ENCODE measurements around the gene DNAH10.
"Not testable (repeated sequence)": the region's sequence is repeated elsewhere in the genome, so short reads cannot be mapped to it uniquely, and the experiment has no call there.

Gene DNAH10

GRCh38 chr12:123748661-123749060 is 13.4 kb upstream of the DNAH10 start:
- no peak for DNase-seq (ENCODE audit: low spot score)

- no peak for DNase-seq (ENCODE audit: low spot score)
Measured at GRCh38 chr12:123749355-123749754, 12.7 kb upstream of the DNAH10 start.

- no peak for DNase-seq (ENCODE audit: low spot score)
Measured at GRCh38 chr12:123750159-123750656, 11.9 kb upstream of the DNAH10 start.

GRCh38 chr12:123752046-123752445 is 10.1 kb upstream of the DNAH10 start:
- no peak for DNase-seq (ENCODE audit: low spot score)

- DNase-seq (ENCODE audit: low spot score): no peak
Measured at GRCh38 chr12:123754041-123754772, 7.9 kb upstream of the DNAH10 start.

GRCh38 chr12:123757561-123757960 is 4.5 kb upstream of the DNAH10 start:
- no peak for DNase-seq (ENCODE audit: low spot score)

GRCh38 chr12:123760267-123760938 is 1.7 kb upstream of the DNAH10 start:
- no peak for DNase-seq (ENCODE audit: low spot score)

GRCh38 chr12:123762715-123763052 is 583 bp downstream of the DNAH10 start:
- DNase-seq (ENCODE audit: low spot score): no peak

GRCh38 chr12:123763093-123763492 is 992 bp downstream of the DNAH10 start:
- DNase-seq (ENCODE audit: low spot score): no peak

- DNase-seq (ENCODE audit: low spot score): no peak
Measured at GRCh38 chr12:123764109-123764508, 2.0 kb downstream of the DNAH10 start.

GRCh38 chr12:123765504-123766035 is 3.5 kb downstream of the DNAH10 start:
- DNase-seq (ENCODE audit: low spot score): no peak

- no peak for DNase-seq (ENCODE audit: low spot score)
Measured at GRCh38 chr12:123767613-123768012, 5.5 kb downstream of the DNAH10 start.

GRCh38 chr12:123771261-123771660 is 9.2 kb downstream of the DNAH10 start:
- DNase-seq (ENCODE audit: low spot score): no peak

- no peak for DNase-seq (ENCODE audit: low spot score)
Measured at GRCh38 chr12:123772074-123772473, 10.0 kb downstream of the DNAH10 start.

GRCh38 chr12:123773375-123773774 is 11.3 kb downstream of the DNAH10 start:
- DNase-seq (ENCODE audit: low spot score): no peak

GRCh38 chr12:123779551-123779950 is 17.4 kb downstream of the DNAH10 start:
- no peak for DNase-seq (ENCODE audit: low spot score)

- DNase-seq (ENCODE audit: low spot score): no peak
Measured at GRCh38 chr12:123782997-123783792, 21.1 kb downstream of the DNAH10 start.

GRCh38 chr12:123787466-123787865 is 25.4 kb downstream of the DNAH10 start:
- DNase-seq (ENCODE audit: low spot score): no peak

GRCh38 chr12:123788541-123788940 is 26.4 kb downstream of the DNAH10 start:
- no peak for DNase-seq (ENCODE audit: low spot score)

GRCh38 chr12:123789422-123789821 is 27.3 kb downstream of the DNAH10 start:
- DNase-seq (ENCODE audit: low spot score): not testable (repeated sequence)

- DNase-seq (ENCODE audit: low spot score): no peak
Measured at GRCh38 chr12:123790905-123791467, 28.9 kb downstream of the DNAH10 start.

GRCh38 chr12:123794027-123794426 is 31.9 kb downstream of the DNAH10 start:
- no peak for DNase-seq (ENCODE audit: low spot score)

Data from ecto neural progenitor cell (in vitro differentiated cells).